ENCODE measurements around the gene TENM4.
"Not testable (repeated sequence)": the region's sequence is repeated elsewhere in the genome, so short reads cannot be mapped to it uniquely, and the experiment has no call there.

The TENM4 gene

GRCh38 chr11:78902771-78903507 is 537.9 kb downstream of the TENM4 start:
- DNase-seq (ENCODE audit: low read depth) = no peak

DNA sequence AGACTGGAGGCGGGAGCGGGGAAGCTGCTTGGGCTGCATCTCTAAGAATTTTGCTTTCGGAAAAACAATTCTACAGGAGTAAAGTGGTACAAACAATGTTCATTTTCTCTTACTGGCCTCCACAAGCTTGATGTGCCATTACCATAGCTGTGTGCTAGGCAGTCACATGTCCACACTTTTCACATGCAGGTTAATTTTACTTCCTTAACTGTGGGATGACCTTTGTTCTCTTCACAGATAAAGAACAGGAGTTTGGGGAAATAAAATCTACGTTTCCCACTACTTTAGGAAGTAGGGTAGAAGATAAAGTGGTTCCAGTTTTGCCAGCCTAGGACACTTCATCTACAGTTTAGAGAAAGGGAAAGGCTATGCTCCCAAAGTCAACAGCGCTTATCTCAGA is 539.0 kb downstream of the TENM4 start:
- DNase-seq (ENCODE audit: low read depth) = no peak

- DNase-seq (ENCODE audit: low read depth) = no peak
Observed at GRCh38 chr11:78898266-78898775, 542.5 kb downstream of the TENM4 start.

GRCh38 chr11:78893996-78894395 is 546.8 kb downstream of the TENM4 start:
- DNase-seq (ENCODE audit: low read depth) = no peak

GRCh38 chr11:78889698-78890097 is 551.1 kb downstream of the TENM4 start:
- DNase-seq (ENCODE audit: low read depth) = no peak

DNA sequence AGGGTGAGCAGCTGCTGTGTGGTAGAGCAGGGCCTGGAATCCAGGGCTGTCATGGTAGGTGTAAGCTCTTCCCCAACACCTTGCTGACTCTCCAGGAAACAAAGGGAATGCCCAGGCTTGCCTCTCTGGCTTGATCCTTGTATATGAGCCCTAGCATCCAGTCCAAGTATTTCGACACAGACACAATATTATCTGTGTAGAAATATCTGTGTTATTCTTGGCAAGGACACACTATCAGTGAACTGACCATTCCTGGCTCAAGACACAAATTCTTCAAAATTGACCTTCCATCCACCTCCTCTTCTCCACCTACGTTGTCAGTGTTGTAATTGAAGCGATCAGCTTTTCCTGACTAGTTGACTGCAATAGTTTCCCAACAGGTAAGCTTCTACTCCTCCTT is 554.2 kb downstream of the TENM4 start:
- no peak for DNase-seq (ENCODE audit: low read depth)

DNA sequence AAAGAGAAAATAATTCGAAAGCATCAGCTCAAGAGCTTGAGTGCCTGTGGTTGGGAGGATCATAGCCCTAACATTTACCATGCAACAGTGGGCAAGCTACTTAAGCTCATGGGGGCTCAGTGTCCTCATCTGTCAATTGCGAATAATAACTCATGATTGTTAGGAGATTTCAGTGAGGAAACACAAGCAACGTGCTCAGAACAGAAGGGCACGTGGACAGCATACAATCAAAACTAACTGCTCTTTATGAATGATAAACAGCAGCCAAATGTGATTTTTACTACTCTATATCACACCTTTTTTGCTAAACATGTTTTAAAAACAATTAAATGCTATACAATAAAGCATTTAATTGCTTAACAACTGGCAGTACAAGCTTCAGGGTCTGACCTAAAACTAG is 556.1 kb downstream of the TENM4 start:
- DNase-seq (ENCODE audit: low read depth) = no peak

GRCh38 chr11:78883506-78883905 is 557.3 kb downstream of the TENM4 start:
- DNase-seq (ENCODE audit: low read depth) = no peak

DNA sequence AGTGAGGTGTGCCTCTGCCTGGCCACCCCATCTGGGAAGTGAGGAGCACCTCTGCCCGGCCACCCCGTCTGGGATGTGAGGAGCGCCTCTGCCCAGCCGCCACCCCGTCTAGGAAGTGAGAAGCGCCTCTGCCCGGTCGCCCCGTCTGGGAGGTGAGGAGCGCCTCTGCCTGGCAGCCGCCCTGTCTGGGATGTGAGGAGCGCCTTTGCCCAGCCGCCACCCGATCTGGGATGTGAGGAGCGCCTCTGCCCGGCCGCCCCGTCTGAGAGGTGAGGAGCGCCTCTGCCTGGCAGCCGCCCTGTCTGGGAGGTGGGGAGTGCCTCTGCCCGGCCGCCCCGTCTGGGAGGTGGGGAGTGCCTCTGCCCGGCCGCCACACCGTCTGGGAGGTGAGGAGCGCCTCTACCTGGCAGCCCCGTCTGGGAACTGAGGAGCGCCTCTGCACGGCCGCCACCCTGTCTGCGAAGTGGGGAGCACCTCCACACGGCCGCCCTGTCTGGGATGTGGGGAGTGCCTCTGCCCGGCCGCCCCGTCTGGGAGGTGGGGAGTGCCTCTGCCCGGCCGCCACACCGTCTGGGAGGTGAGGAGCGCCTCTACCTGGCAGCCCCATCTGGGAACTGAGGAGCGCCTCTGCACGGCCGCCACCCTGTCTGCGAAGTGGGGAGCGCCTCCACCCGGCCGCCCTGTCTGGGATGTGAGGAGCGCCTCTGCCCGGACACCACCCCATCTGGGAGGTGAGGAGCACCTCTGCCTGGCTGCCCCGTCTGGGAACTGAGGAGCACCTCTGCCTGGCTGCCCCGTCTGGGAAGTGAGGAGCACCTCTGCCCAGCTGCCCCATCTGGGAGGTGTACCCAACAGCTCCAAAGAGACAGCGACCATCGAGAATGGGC is 561.5 kb downstream of the TENM4 start:
- not testable (repeated sequence) for DNase-seq (ENCODE audit: low read depth)

- no peak for DNase-seq (ENCODE audit: low read depth)
Observed at GRCh38 chr11:78878631-78879030, 562.2 kb downstream of the TENM4 start.

- no peak for DNase-seq (ENCODE audit: low read depth)
Observed at GRCh38 chr11:78876676-78877075, 564.2 kb downstream of the TENM4 start.

DNA sequence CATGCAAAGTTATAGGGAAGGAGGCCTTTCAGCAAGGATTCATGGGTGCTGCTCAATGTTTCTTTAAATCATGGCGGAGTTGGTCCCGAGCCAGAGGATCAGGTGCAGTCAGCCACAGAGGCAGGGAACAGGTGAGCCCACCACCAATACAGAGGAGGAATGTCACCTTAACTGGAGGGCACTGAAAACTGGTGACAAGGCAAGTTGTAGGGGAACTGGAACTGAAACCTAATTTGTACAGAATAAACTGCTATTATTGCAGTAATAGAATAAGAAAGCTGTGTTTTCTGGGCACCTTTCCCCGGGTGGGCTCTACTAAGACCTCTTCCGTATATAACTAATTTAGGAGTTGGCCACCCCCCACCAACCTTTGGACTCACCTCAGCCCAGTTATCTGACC is 570.2 kb downstream of the TENM4 start:
- no peak for DNase-seq (ENCODE audit: low read depth)

- no peak for DNase-seq (ENCODE audit: low read depth)
Observed at GRCh38 chr11:78869293-78869692, 571.5 kb downstream of the TENM4 start.

DNA sequence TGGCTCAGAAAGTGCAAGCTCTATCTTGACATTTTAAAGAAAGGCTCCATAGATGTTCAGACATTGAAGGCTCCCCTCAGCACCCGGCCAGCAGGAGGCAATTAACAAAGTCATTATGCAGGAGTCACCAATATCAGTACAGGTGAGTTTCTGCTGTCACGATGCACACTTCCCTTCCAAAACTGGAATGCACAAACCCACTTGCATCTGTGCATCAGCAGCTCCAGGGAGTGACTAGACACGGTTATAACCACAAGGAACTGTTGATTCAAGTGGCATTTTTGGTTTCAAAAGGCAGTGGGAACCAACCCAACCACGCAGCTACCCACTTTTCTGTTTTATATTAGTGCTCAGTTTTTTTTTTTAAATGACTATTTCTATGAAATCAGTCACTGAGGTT is 572.3 kb downstream of the TENM4 start:
- DNase-seq (ENCODE audit: low read depth) = no peak

DNA sequence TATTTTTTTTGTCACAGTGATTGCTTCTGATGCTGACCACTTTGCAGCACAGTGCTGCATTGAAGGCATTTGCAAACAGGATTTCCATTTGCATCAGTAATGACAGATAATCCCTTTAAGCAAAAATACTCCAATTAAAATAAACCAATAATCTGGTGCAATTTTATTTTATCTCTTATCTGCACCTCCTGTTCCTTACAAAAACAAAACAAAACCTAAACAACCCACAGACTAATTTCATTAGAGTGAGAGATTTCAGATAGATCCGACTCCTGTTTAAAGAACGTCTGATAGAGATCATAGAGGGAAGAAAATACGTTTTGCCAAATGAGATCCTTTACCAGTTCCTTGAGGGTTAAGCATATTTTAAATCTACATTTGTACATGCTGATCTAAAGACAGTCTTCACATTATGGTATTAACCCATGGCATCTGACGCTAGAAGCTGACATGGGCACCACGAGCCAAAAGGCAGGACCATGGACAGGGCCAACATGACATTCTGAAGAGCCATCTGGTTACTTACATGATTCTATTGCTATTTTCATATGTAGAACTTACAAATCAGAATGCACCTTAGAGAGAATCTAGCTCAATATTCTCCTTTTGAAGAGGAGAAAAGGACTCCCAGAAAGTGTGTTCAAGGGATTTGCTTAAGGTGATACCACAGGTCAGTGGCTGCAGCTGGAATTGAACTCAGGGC is 580.0 kb downstream of the TENM4 start:
- DNase-seq (ENCODE audit: low read depth) = no peak

DNA sequence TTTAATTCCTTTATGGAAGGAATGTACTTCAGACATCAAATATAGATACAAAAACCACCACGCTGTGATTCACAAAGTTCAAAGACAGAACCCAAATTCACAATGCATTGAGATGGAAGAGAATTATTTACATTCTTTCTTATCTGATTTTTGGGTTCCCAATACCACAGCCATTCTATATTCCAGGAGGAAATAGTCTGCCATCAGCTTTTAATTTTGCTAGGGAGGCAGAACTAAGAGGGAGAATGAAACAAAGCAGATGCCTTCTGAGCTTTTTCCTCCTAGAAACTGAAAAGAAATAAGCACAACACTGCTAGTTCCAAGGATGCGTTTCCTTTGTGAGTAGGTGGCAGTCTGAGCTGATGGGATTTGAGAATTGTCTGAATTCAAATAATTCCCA is 583.1 kb downstream of the TENM4 start:
- DNase-seq (ENCODE audit: low read depth) = no peak

- no peak for DNase-seq (ENCODE audit: low read depth)
Observed at GRCh38 chr11:78856211-78856610, 584.6 kb downstream of the TENM4 start.

- DNase-seq (ENCODE audit: low read depth) = no peak
Observed at GRCh38 chr11:78855116-78855515, 585.7 kb downstream of the TENM4 start.

- no peak for DNase-seq (ENCODE audit: low read depth)
Observed at GRCh38 chr11:78853521-78853920, 587.3 kb downstream of the TENM4 start.

DNA sequence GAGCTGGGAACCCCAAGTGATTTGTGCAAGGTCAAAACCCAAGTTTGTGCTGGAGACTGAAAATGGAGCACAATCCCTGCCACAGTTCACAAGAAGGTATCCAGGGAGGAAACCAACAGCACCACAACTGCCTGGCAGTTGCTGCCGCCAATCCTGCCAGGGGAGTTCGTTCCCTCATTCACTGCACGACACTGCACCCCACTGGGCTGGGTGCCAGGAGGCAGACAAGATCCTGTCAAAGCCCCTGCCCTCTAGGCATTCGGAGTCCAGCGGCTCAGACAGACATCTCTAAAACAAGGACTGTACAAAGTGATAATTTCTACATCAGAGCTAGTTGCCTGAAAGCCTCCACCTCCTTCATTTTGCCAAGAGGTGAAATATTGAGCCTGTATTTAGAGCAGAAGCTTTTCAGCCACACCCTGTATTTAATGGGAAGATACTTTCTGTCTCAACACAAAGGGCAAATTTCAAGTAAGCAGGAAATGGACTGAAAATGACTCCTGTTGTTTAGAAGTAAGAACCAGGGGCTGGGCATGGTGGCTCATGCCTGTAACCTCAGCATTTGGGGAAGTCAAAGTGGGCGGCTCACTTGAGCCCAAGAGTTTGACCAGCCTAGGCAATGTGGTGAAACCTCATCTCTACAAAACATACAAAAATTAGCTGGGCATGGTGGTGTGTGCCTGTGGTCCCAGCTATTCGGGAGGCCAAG is 588.8 kb downstream of the TENM4 start:
- DNase-seq (ENCODE audit: low read depth) = no peak

GRCh38 chr11:78850078-78850477 is 590.8 kb downstream of the TENM4 start:
- no peak for DNase-seq (ENCODE audit: low read depth)

DNA sequence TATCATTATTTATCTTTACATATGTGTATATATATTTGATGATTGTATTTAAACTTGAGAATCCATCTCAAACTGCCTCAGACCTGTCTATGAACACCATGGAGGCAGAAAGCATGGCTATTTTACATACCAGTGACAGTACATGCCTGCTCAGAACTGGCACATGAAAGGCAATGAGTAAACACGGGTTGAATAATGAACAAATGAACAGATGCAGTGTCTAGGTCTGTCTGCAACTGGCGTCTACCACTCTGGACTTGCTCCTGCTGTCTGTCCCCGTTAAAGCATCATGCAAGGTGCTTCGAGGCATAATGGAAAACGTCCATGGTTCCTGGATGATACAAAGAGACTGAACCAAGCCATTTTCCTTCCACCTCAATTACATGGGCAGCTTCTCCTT is 594.6 kb downstream of the TENM4 start:
- no peak for DNase-seq (ENCODE audit: low read depth)
